Activated CD8-positive, alpha-beta T cell treated with anti-CD3 and anti-CD28 coated beads for 36 hours (primary cell): ENCODE measurements around the gene ARHGEF28. TPM values are rescaled to one million over a fixed set of nuclear protein-coding genes. Genes with fewer than 3 reads are reported as not detected.

Experiments
- ATAC-seq: fragments of 200-7000 bp; cut with Tn5 transposase; one replicate; pipeline ENCODE4 v1.10.0; 2021; ENCODE audit warnings: mild to moderate bottlenecking, moderate library complexity
- CTCF ChIA-PET: fragments of 350-600 bp; sonication (Branson Sonifier 250); formaldehyde crosslinking; loops from one replicate; lab custom pipeline; 2021; ENCODE audit warnings: antibody characterized with exemption; lab: Charles Lee
- POLR2A ChIA-PET: fragments of 350-600 bp; sonication (Branson Sonifier 250); formaldehyde crosslinking; loops from one replicate; lab custom pipeline; 2021; ENCODE audit warnings: antibody characterized with exemption; lab: Charles Lee
- DNase-seq: peaks from one replicate; pipeline ENCODE4 v3.0.0-alpha.2; 2020
- H3K27ac Mint-ChIP-seq: one replicate; pipeline ENCODE4 v1.8.0; 2021; ENCODE audit warnings: mild to moderate bottlenecking, mixed read lengths
- H3K27me3 Mint-ChIP-seq: one replicate; pipeline ENCODE4 v1.8.0; 2021; ENCODE audit warnings: mixed read lengths
- H3K36me3 Mint-ChIP-seq: one replicate; pipeline ENCODE4 v1.8.0; 2021; ENCODE audit warnings: low read depth, mixed read lengths
- H3K4me1 Mint-ChIP-seq: one replicate; pipeline ENCODE4 v1.8.0; 2021; ENCODE audit warnings: low read depth, mixed read lengths
- H3K4me3 Mint-ChIP-seq: one replicate; pipeline ENCODE4 v1.8.0; 2021; ENCODE audit warnings: mild to moderate bottlenecking, moderate library complexity, mixed read lengths
- H3K9me3 Mint-ChIP-seq: one replicate; pipeline ENCODE4 v1.8.0; 2021; ENCODE audit warnings: mixed read lengths
- intact Hi-C: fragments of 100-400 bp; cut with micrococcal nuclease; formaldehyde crosslinking; loops from one replicate; pipeline ENCODE4 v1.10.0; 2022
- total RNA-seq, 2 experiments: library from RNA; stranded (reverse); gene quantifications; one replicate each; pipeline ENCODE4 v1.2.3, GENCODE V29; 2021
- TF ChIP-seq, protein P1 (sequence below): fragments of 200-600 bp; IDR thresholded peaks from one replicate; pipeline ENCODE4 v1.8.0; 2022; ENCODE audit warnings: antibody characterized with exemption, mild to moderate bottlenecking

ARHGEF28 gene
- total RNA-seq, 2 experiments from 2014 or later, result 0.05 TPM; not detected in 1

DNA sequence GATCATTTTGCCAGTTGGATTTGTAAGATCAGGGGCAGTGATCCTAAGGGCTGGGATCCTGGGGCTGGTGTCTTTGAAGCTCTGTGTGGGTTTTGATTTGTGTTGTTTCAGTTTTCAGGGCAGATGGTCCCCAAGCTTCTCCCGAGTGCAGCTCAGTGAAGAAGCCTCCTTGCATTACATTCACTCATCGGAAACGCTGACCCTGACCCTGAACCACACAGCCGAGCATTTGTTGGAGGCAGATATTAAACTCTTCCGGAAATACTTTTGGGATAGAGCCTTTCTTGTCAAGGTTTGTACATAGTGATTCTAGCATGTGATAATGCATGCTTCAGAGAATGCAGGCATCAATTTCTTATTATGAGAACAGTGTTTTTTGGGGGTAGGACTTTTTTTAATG, 150.4 kb downstream of the ARHGEF28 start:
- Mint-ChIP-seq H3K4me1 (no peaks in the 10 kb centered on the region), H3K36me3 (no peaks in the 10 kb centered on the region), H3K4me3 (no peak overlapping the region), H3K27ac (no peak overlapping the region), H3K27me3 (peaks cover 5% of the 10 kb centered on the region), H3K9me3 (no peaks in the 10 kb centered on the region)
- intact Hi-C loops, result no loop called here
- no peak for ATAC-seq
- no peak for DNase-seq
- TF ChIP-seq, protein P1, sequence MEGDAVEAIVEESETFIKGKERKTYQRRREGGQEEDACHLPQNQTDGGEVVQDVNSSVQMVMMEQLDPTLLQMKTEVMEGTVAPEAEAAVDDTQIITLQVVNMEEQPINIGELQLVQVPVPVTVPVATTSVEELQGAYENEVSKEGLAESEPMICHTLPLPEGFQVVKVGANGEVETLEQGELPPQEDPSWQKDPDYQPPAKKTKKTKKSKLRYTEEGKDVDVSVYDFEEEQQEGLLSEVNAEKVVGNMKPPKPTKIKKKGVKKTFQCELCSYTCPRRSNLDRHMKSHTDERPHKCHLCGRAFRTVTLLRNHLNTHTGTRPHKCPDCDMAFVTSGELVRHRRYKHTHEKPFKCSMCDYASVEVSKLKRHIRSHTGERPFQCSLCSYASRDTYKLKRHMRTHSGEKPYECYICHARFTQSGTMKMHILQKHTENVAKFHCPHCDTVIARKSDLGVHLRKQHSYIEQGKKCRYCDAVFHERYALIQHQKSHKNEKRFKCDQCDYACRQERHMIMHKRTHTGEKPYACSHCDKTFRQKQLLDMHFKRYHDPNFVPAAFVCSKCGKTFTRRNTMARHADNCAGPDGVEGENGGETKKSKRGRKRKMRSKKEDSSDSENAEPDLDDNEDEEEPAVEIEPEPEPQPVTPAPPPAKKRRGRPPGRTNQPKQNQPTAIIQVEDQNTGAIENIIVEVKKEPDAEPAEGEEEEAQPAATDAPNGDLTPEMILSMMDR, result no peak
- ChIA-PET POLR2A (no interaction called here), CTCF (no interaction called here)

DNA sequence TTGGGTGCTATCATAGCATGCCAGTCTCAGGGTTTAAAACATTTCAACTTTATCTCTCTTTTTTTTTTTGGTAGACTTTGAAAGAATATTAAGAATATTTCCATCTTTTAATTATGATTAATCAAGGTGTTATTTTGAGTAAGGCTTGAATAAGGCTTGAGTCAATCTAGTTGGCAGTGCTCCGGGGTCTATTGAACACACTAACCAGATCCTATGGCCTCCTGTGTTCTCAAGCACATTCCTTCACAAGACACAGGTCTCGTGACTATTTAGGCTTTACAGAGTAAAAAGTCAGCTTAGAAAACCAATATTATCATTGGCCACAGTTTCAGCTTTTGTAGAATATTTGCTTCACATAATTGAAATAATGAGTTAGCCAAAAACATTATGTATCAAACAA, 151.2 kb downstream of the ARHGEF28 start:
- TF ChIP-seq, protein P1, result no peak
- Mint-ChIP-seq H3K27me3 (peaks cover 5% of the 10 kb centered on the region), H3K4me3 (no peak overlapping the region), H3K36me3 (no peaks in the 10 kb centered on the region), H3K9me3 (no peaks in the 10 kb centered on the region), H3K4me1 (no peaks in the 10 kb centered on the region), H3K27ac (no peak overlapping the region)
- no peak for ATAC-seq
- ChIA-PET POLR2A (no interaction called here), CTCF (no interaction called here)
- intact Hi-C loops, result no loop called here
- DNase-seq, result no peak

DNA sequence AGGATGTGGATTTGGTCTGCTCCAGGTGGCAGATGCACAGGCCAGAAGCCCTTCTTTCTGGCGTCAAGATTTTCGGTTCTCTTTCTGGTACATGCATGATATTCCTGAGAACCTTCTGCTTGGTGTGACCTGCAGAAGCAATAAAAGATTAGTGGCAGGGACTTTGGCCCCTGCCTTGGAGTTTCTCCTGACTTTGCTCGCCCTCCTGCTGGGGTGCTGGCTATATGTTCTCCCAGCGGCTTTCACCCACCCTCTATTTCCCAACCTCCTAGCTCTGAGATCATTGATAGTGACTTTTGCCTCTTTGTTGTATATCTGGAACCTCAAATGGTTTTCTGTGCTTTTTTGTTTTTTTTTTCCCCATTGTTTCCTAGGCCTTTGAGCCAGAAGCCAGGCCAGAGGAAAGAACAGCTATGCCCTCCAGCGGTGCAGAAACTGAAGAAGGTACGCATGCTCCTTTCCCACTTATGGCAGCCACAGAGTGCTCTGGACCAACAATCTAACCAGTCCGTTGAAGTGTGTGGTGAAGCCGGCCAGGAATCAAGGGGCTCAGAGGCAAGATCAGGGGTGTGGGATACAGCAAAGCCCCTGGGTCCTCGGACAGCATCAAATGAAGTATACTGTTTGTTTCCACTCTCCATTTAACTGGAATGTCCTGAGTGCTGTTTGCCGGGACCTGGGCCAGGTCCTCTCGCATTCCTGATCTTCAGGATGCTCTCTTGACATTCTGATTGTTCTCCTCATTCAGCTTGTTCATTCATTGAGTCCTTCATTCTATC, 154.5 kb downstream of the ARHGEF28 start:
- ChIA-PET CTCF (interaction anchor here (1.2 kb wide), 1 partner anchor 189 kb away, joined by 4 read pairs; no protein-coding TSS in a partner anchor), POLR2A (no interaction called here)
- H3K4me3 Mint-ChIP-seq, result no peak overlapping the region
- TF ChIP-seq, protein P1, result no peak
- ATAC-seq (no peak), DNase-seq (no peak)
- peaks cover 8% of the 10 kb centered on the region for H3K27me3 Mint-ChIP-seq
- H3K27ac Mint-ChIP-seq, result no peak overlapping the region
- no peaks in the 10 kb centered on the region for H3K4me1 Mint-ChIP-seq
- H3K9me3 Mint-ChIP-seq, result no peaks in the 10 kb centered on the region
- intact Hi-C loops, result no loop called here
- H3K36me3 Mint-ChIP-seq, result no peaks in the 10 kb centered on the region

DNA sequence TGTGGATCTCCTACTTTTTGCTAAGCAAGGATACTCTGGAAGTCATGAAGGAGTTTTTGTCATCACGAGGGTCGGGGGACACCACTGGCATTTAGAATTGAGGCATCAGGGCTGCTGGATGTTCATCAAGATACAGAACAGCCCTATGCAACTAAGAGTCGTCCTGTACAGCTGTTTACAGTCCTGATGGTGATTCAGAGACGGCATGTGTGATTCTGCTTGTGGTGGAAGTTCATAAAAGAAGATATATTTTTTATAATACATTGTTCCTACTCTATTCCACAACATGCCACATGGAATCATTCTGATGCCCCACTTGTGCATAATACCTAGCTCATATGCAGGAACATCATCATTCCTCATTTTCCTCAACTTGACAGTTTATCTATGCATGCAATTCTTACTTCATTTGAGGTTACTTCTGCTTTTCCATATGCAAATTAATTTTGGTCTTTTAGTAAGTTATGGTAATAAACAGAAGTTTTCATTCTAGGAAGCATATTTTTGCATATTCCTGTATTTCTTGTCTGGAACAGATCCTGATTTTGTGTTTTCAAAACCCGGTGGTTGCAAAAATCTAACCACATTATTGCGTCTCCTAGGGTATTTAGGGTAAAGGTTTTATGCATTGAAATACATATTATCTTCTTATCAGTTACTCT, 155.2 kb downstream of the ARHGEF28 start:
- no peak overlapping the region for H3K27ac Mint-ChIP-seq
- no peaks in the 10 kb centered on the region for H3K9me3 Mint-ChIP-seq
- DNase-seq (no peak), ATAC-seq (no peak)
- POLR2A ChIA-PET, result no interaction called here
- no peaks in the 10 kb centered on the region for H3K4me1 Mint-ChIP-seq
- intact Hi-C loops, result no loop called here
- TF ChIP-seq, protein P1, result no peak
- CTCF ChIA-PET, result interaction anchor here (0.7 to 1.2 kb wide), 2 partner anchors 13 to 190 kb away, joined by 3 to 4 read pairs; no protein-coding TSS in a partner anchor
- peaks cover 11% of the 10 kb centered on the region for H3K27me3 Mint-ChIP-seq
- no peaks in the 10 kb centered on the region for H3K36me3 Mint-ChIP-seq
- H3K4me3 Mint-ChIP-seq, result no peak overlapping the region

DNA sequence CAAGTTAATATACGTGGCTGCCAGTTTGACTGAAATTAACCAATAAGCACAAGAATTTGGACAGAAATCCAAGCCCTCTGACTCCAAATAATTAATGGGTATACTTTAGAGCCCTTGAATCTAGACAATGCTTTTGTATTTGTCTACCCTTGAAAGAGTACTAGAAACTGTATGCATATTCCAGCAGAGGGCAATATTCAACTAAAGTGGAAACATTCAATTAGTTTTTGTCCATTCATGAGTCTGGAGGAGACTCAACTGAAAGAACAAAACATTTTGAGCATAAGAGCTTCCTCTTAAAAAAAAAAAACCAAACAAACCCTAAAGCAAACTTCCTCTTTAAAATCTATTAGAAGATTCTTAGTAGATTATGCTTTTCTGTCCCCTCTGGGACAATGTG, 157.8 kb downstream of the ARHGEF28 start:
- no peaks in the 10 kb centered on the region for H3K36me3 Mint-ChIP-seq
- ChIA-PET POLR2A (no interaction called here), CTCF (interaction anchor here (1.3 kb wide), 1 partner anchor 193 kb away, joined by 8 read pairs; no protein-coding TSS in a partner anchor)
- DNase-seq, result no peak
- H3K4me1 Mint-ChIP-seq, result no peaks in the 10 kb centered on the region
- TF ChIP-seq, protein P1, result no peak
- no peak overlapping the region for H3K27ac Mint-ChIP-seq
- peaks cover 10% of the 10 kb centered on the region for H3K27me3 Mint-ChIP-seq
- no peak for ATAC-seq
- H3K9me3 Mint-ChIP-seq, result no peaks in the 10 kb centered on the region
- intact Hi-C loops, result no loop called here
- no peak overlapping the region for H3K4me3 Mint-ChIP-seq
